DMS 273 treated with DMSO at 0.1 percent for 48 hours (cell line): ENCODE data around the gene LRRC31.

ENCODE experiments used
- DNase-seq: peaks from one replicate; lab custom pipeline; 2025; lab: John Stamatoyannopoulos, UW

The LRRC31 gene

DNA sequence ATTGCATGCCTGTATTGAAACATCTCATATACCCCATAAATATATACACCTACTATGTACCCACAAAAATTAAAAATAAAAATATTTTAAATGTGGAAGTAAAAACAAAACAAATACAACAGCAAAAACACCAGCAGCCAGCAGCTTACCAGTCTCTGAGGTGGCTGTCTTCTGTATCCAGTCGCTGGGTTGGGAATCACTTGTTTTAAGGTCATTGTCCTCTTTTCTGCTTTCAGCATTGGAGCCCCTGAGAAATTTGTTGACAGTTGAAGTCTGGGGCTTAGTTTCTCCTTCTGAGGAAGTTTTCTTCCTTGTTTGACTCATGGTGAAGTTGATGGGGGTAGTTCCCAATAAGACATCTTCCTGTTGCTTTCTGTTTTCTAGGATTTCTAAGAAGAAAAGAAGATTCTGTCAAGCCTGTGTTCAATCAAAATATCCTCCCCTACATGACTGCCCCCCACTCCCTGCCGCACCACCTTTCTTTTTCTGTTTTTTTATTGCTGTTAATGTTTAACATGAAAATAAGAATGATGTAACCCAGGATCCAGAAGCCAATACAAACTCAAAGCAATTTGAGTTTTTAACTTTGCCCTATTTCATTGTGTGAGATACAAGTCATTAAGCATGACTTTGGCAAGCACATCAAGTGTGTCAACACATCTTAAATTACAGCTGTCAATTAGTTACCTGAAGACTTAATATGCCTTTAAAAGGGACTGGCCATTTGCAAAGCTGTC lies at the start of gene LRRC31:
LRRC31 (minus strand) TSS at position 452 of the 737 bp plus-strand sequence; CDS start at position 324, 128 bp downstream.
- DNase-seq: no peak

DNA sequence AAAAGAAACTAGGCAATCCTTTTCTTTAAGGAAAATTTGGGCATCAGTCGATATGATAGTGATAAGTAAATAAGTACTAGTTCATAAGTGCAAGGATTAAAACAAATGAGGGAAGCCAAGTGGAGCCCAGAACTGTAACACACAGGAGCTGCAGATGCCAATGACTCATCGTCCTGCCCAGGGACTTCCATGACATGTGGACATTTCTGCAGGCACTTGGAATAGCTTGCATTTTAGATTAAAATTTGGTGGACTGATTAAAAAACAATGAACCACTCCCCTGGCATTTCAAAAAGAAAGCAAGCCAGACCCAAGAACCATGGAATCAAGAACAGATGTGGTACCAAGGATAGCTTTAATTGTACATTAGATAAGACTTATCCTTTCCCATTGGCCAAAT lies 44.6 kb upstream of the LRRC31 start:
- DNase-seq: no peak

DNA sequence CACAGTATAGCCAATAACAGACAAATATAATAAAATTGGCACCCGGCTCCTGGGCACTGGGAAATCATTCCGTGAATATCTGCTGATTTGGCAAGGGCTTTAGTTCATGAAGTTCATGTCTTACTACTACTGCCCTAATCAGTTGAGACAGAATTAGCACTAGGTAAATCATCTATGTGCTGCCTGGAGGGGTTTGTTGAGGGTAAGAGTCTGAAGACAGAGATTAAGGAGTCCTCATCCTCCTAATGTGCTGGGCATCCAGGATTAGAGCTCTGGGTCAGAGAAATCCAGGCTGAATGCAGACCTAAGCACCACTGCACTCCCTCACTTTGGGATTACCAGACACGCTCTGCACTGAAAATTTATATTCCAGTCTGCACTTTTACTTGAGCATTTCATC lies 43.6 kb upstream of the LRRC31 start:
- no peak for DNase-seq

DNA sequence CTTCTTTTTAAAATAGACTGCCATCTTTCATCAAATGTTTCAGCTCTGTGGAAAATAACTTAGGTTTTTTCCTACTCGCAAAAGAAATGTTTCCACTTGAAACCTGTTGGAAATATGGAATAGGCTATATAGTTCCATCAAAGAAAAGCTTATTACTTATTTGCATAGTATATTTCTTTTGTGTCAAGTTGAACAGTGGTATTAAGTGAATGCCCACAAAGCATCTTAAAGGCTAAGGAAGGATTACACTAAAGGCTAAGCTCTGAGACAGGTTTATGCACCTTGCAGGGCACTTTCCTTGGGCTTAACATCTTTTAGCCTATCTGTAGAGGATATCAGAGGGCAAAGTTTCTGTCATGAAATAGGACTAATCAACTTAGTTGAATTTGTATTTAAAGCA lies 41.5 kb upstream of the LRRC31 start, which contains the start of gene SAMD7:
SAMD7 (plus strand) TSS at position 301 of the 400 bp plus-strand sequence. CDS start 7,927 bp downstream, outside the sequence.
- no peak for DNase-seq

DNA sequence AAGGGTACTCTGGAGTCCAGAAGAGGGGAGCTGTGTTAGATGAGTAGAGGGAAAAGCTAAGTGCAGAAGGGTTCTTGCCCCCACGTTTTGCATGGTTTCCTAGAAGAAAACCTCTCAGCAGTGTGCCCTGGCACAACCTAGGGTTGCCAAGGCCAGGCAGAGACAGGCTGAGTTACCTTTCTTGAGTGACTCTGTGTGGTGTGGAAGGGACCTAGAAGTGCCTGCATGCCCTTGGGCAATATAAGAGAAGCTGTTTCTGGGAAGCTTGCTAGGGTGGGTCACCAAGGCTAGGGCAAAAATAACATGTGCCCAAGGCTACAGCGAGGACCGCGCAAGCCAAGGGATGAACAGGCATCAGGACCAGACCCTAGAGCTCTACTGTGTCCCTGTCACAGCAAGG lies 38.2 kb upstream of the LRRC31 start:
- no peak for DNase-seq

DNA sequence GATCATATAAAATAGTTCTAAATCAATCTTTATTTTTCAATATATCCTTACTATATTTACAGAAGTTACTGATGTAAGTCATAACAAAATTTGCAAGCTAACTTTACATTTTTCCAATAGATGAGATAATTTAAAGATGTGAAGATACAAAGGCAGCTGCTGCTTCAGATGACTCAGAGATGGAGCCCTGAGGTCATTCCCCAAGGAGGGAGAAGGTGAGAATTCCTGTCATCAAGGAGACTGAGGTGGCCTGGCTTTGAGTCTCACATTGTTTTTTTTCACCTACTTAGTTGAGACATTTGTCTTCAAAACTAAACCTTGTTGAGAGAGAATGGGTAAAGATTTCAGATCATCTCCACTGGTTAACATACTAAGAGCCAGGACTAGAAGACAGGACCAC lies 37.7 kb upstream of the LRRC31 start:
- no peak for DNase-seq

DNA sequence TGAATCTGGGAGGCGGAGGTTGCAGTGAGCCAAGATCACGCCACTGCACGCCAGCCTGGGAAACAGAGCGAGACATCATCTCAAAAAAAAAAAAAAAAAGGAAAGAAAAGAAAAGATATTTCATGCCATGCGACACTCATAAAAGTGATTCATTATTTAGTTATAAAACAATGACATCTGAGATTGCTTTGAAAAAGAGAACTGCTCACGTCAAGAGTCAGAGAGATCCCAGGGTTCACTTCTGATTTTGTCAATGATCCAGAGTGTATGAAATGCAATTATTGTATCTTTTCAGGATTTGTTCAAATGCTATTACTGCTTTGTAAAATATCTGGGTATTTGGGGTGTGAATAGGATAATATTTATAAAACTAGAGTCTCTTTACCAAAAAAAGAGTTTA lies 35.7 kb upstream of the LRRC31 start:
- DNase-seq: no peak

DNA sequence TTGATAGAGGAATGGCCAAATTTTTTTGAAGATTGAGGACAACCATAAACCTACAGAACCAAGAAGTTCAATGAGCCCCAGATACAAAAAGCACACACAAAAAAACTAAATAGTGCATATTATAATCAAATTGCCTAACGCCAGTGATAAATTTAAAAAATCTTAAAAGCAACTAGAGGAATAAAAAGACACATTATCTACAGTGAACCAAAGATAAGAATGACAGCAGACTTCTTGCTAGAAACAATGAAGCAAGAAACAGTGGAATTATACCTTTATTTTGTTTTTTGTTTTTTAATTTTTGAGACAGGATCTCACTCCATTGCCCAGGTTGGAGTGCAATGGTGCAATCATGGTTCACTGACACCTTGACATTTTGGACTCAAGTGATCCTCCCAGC lies 31.7 kb upstream of the LRRC31 start:
- DNase-seq: no peak

DNA sequence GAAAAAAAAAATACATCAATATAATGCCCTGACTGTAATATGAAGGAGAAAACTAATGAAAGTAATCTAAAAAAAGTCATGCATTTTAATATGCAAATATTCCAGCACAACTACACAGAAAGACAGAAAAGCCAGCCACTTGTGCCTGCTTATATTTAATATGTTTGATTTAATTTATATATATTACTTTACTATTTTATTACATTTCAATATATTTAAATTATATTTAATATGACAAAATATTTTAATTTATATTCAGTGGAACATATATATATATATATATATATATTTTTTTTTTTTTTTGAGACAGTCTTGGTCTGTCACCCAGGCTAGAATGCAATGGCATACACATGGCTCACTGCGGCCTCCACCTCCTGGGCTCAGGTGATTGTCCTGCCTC lies 27.5 kb upstream of the LRRC31 start:
- no peak for DNase-seq

DNA sequence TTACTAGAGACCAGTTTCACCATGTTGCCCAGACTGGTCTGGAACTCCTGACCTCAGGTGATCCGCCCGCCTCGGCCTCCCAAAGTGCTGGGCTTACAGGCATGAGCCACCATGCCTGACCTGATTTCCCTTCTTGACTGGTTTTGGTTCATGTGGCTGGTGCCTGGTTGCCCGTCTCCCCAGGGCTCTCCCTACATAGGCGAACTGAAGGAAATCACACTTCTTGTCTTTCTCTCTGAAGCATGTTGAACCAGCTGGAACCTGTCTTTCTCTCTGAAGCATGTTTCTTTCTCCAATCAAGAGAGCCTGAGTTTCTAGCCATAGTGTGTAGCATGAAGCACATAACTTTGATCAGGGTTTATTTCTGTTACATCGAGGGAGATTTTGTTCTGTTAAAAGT lies 25.3 kb upstream of the LRRC31 start:
- no peak for DNase-seq

DNA sequence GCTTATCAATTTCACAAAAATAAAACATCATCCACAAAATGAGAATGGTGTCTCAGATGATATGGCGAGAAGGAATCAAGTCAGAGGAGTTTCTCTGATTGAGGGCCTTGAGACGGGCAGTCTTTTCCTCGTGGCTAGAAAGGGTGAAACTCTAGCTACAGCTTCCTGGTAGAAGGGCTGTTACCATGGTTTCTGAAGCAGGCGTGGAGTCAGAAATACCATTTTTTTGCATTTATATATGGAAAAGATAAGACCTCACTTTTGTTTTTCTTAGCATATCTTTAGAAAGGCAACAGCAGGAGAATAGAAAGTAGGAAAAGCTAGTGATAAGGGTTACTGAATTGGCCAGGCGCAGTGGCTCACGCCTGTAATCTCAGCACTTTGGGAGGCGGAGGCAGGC lies 24.4 kb upstream of the LRRC31 start:
- no peak for DNase-seq

DNA sequence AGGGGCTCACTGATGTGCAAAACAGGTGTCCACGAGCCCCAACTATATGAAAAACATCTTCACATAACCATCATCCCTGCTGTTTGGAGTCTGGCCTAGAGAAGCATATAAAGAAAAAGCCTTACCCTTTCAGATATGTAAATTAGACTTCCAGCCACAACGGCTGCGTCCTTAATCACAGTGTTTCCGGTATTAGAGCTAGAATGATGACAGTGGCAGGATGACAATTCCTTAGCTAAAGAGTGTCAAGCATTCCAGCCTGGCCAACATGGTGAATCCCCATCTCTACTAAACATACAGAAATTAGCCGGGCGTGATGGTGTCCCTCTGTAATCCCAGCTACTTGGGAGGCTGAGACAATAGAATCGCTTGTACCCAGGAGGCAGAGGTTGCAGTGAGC lies 22.2 kb upstream of the LRRC31 start:
- DNase-seq: no peak

DNA sequence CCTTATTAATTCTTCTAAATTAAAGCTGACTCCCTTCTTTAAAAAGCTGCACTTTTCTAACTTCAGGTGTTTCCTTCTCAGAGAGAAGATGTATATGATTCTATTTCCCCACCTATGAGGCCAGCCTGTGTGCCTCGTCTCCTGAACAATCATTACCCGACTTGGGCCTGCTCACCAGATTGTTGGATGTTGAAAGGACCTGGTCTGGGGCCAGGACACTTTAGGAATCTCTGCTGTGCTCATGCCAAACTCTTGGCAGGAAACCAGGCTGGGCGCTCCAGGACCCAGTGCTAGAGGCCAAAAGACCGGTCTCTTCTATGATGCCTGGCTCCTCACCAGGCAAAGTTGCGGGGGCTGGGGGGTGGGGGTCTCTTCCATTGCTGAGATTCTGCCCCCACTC lies 16.9 kb upstream of the LRRC31 start:
- DNase-seq: no peak

DNA sequence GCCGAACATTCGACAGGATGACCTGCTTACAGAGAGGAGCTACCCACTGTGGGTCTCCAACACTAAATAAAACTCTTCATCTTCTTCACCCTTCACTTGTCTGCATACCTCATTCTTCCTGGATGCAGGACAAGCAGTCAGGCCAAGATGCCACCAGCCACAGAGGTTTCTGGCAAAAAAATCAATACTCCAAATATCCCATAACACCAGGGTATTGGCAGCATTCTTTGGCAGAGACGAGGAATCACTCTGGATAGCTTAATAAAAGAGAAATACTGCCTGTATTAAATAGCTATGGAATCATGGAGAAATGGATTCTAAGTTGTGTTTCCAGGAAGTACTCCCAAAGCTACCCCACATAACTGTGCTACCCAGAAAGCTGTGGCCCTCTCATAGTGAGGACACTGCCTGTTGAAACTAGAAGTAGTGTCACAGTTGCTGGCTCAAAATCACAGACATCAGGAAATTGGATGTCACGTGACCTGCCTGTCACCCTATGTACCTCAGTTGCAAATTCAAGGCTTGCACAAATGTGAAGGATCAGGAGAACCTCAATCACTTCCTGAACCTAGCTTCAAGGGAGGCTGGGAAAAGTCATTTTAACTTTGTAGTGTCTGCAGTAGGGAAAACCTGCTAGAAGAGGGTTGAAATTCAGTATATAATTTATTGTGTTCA lies 11.0 kb upstream of the LRRC31 start:
- no peak for DNase-seq

DNA sequence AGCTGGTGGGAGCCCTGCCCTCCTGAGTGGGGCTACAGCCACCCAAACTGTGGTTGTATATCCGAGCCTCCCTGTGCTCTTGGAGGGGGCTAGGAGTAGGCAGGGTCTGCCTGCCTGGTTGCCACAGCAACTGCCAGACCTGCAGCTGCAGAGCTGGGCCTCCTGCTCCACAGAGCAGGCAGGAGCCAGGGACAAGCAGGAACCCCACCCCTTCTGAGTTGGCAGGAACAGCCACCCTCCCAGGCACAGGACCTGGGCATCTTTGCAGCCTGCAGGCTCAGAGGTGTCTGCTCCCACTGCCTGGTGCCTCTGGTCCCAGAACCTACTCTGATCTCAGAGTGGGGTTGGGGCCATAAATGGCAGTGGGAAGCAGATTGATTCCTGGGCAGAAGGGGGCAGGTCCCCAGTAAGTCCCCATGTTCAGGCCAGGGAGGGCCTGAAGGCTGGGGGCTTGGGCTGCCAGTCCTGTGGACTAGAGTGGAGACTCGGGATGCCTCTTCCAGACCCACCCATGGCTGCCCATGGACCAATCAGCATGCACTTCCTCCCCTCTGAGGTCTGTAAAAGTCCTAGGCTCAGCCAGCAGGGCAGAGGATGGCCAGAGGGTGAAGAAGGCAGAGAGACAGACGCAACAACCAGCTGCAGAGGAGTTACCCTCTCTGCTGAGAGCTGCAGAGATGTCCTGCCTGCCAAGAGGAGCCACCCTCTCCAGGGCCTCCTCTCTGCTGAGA lies 10.3 kb upstream of the LRRC31 start:
- DNase-seq: no peak

DNA sequence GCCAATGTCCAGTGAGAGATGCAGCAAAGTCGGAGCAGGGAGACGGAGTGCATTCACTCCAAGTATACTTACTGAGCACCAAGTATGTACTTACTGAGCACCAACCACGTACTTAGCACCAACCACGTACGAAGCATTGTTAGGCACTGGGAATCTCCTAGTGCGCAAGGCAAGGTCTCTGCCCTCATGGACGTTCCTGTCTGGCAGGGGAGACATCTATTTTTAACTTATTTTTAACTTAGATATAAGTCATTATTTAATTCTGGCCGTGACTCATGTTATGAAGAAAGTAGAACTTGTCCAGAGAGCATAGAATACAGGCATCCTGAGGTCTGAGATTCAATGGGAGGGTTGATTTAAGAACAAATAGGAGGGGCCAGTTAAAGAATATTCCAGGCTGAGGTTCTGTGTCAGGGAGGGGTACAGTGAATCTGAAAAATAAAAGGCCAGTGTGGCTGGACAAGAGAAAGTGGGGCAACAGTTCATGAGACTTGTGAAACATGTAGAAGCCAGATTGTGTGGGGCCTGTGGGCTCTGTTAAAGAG lies 9.3 kb upstream of the LRRC31 start:
- no peak for DNase-seq

DNA sequence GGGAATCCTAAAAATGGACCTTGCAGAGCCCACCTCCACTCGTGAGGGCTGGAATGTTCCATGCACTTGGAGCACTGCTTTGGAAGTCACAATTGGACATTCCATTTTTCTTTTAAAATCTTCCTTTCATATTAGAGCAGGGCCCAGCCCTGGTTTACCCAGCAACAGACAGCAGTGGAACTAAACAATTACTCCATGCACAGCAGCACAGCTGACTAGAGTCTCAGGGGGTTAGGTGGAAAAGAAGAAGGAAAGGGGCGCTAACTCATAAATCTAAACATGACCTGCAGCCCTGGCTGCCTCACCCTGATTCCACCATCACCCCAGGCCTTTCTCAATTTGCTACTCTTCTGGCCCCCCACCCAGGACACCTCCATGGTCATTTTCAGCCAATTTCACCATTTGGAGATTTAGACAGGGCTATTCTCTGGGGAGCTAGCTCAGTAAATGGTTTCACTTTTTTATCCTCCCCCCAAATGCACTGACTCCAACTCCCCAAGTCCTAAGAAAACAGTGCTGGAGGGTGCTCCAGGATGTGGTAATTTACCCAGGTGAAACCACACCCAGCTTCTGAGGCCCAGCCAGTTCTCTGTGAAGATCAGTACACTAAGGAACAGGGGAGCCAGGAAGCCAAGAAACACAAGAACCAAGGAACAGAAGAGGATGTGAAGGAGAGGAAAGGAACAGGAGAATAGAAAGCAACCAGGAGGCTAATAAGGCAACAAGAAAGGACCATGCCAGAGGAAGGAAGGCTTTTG lies 1.6 kb upstream of the LRRC31 start:
- DNase-seq: no peak

DNA sequence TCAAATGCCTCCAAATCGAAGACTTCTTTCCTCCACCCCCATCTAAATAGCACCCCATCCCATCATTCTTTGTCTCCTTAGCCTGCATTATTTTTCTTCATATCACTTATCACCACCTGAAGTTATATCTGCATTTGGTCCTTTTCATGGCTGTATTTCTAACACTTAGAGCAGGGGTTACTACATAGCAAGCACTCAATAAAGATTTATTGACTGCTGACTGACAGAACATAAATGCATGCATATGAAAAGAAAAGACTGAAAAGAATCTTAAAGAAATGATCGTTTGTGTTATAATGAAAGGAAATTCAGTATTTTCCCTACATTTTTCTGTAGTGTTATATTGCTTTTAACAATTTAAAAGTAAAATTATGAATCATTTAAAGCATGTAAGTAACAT lies 1.4 kb downstream of the LRRC31 start:
- no peak for DNase-seq

DNA sequence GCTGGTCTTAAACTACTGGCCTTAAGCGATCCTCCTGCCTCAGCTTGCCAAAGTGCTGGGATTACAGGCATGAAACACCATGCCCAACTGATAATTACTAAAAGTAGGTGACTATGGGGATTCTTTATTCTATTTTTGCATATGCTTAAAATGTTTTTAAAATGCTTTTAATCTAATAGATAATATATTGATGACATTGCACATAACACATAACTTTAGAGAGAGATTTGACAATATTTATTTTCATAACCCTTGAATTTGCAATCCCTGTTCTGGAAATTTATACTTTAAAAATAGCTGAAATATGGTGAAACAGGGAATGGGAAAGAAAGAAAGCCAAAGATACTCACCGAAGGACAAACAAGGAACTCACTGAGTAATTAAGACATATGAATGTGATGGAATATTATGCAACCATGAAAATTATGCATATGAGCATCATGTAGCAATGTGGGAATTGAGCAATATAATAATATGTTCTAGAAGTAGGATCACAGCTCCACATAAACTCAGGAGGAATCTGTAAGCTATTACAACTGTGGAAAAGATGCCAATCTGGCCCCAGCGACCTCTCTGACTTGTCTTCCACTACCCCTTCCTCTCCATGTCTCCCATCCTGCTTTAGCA lies 2.0 kb downstream of the LRRC31 start:
- DNase-seq: no peak

DNA sequence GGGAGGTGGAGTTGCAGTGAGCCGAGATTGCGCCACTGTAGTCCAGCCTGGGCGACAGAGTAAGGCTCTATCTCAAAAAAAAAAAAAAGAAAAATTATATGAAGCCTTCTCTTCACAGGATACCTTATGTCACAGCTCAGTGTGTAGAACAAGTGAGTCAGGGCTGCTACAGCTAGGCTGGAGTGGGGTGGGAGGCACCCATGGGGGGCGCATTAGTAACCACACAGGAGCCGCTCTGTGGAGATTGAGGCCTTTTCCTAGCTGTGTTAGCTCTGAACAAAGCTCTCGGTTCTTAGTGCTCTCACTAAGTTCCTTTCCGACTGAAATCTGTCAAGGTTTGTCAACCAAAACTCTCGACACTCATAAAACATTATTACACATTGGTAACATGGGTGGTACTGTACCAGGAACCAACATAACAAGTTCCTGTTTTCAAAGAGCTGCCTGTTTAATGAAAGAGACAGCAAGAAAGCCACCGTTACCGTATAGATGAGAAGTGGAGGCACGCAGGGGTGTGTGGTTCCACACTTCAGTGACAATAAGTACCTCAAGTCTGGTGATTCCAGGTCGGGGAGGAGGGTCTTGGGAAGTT lies 4.5 kb downstream of the LRRC31 start:
- DNase-seq: no peak

DNA sequence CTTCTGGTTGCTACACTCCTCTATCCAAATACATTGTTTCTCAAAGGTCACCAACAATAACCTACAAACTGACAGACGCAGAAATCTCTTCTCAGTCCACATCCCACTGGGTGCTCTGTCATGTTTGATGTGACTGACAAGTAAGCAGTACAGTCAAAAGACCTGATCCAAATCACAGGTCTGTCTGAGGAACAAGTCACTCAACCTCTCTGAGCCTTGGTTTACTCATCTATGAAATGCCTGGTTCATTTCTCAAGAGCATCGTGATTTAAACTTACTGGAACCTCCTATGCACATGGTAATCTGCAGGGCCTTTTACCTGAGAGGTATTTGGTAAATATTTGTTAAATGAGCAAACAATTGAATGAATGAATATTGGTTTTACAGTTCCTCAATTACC lies 5.5 kb downstream of the LRRC31 start:
- DNase-seq: no peak
